HG02798 (cell line): ENCODE measurements around the gene STIM1.
"Not testable (repeated sequence)": the region's sequence is repeated elsewhere in the genome, so short reads cannot be mapped to it uniquely, and the experiment has no call there.

Experiments used
- ATAC-seq: cut with Tn5 transposase; IDR thresholded peaks from one replicate; pipeline ENCODE4 v1.9.1; 2021; ENCODE audit warnings: mild to moderate bottlenecking; ENCODE audit not compliant: unreplicated experiment, poor library complexity

Gene STIM1

GRCh38 chr11:3878258-3878584 is 22.8 kb downstream of the STIM1 start:
- ATAC-seq, result no peak

GRCh38 chr11:3879216-3879966 is 23.9 kb downstream of the STIM1 start:
- peak; percentile 29 for ATAC-seq

GRCh38 chr11:3879967-3880542 is 24.6 kb downstream of the STIM1 start:
- ATAC-seq, result peak; percentile 46

- no peak for ATAC-seq
These were observed 25.3 kb downstream of the STIM1 start for GRCh38 chr11:3880724-3881123.

- ATAC-seq, result no peak
These were observed 27.2 kb downstream of the STIM1 start for GRCh38 chr11:3882655-3883054.

GRCh38 chr11:3885855-3886254 is 30.4 kb downstream of the STIM1 start:
- ATAC-seq, result no peak

GRCh38 chr11:3886985-3887384 is 31.5 kb downstream of the STIM1 start:
- no peak for ATAC-seq

GRCh38 chr11:3888876-3889275 is 33.4 kb downstream of the STIM1 start:
- ATAC-seq, result no peak

GRCh38 chr11:3890014-3890413 is 34.5 kb downstream of the STIM1 start:
- no peak for ATAC-seq

GRCh38 chr11:3890806-3891205 is 35.3 kb downstream of the STIM1 start:
- no peak for ATAC-seq

- no peak for ATAC-seq
These were observed 36.3 kb downstream of the STIM1 start for GRCh38 chr11:3891751-3892150.

- no peak for ATAC-seq
These were observed 36.7 kb downstream of the STIM1 start for GRCh38 chr11:3892156-3892555.

GRCh38 chr11:3893311-3893710 is 37.8 kb downstream of the STIM1 start:
- no peak for ATAC-seq

GRCh38 chr11:3894128-3894731 is 38.8 kb downstream of the STIM1 start:
- peak; percentile 98 for ATAC-seq

GRCh38 chr11:3896644-3897043 is 41.2 kb downstream of the STIM1 start:
- ATAC-seq, result no peak

- not testable (repeated sequence) for ATAC-seq
These were observed 44.8 kb downstream of the STIM1 start for GRCh38 chr11:3900230-3900629.

GRCh38 chr11:3901249-3902025 is 46.0 kb downstream of the STIM1 start:
- ATAC-seq, result no peak

- ATAC-seq, result no peak
These were observed 47.0 kb downstream of the STIM1 start for GRCh38 chr11:3902441-3902840.

GRCh38 chr11:3903207-3903896 is 47.9 kb downstream of the STIM1 start:
- peak; percentile 34 for ATAC-seq

GRCh38 chr11:3904228-3904627 is 48.8 kb downstream of the STIM1 start:
- no peak for ATAC-seq
